DMS53 (cell line): ENCODE data around the gene PARD3.
A peak's percentile ranks its signal among the peaks of the same experiment; 100 is the strongest.
"Not testable (repeated sequence)": the region's sequence is repeated elsewhere in the genome, so short reads cannot be mapped to it uniquely, and the experiment has no call there.

Source experiments
- DNase-seq: peaks from one replicate; lab custom pipeline; 2025; lab: John Stamatoyannopoulos, UW

PARD3 gene

DNA sequence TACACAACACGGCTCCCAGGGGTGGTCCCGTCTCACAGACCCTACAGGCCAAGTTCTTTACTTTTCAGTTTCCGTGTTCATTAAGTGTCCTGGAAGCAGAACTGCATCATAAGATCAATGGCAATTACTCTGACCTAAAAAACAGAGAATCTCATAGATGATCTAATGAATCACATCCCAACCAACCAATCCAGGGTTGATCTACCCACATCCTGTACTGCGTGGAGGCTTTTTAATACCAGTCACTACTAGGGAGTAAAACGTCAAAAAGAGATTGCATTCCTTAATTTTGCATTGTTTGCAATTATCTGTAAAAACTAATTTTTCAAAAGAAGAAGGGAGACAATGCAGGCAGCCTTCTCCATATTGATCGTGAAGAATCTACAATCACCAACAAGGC is 72.6 kb downstream of the PARD3 start:
- DNase-seq = no peak

DNA sequence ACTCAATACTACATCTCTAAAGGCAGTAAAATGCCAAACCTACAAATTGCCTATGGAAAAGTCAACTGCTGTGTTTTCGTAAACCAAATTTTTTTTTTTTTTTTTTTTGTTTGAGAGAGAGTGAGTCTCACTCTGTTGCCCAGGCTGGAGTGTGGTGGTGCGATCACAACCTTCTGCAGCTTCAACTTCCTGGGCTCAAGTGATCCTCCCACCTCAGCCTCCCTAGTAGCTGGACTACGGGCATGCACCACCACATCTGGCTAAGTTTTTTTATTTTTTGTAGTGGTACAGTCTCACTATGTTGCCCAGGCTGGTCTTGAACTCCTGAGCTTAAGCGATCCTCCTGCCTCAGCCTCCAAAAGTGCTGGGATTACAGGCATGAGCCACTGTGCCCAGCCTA is 74.0 kb downstream of the PARD3 start:
- DNase-seq = not testable (repeated sequence)

DNA sequence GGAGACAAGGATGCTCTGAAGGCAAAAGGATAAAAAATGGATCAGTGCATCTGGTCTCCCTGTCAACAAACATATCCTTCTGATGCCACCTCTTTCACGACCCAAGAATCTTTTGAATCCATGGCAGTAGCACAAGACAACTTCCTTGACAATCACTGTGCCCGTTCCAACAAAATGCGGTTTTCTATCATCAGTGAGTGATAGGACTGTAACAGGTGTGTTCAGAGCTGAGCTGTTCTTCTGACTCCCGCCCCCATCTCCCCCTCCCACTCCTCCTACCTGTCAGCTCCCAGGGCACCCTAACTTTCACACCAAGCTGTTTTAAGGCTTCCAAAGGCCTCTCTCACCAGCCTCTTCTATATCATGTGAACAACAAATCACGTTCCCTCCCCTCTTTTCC is 74.8 kb downstream of the PARD3 start:
- DNase-seq = peak; percentile 67

DNA sequence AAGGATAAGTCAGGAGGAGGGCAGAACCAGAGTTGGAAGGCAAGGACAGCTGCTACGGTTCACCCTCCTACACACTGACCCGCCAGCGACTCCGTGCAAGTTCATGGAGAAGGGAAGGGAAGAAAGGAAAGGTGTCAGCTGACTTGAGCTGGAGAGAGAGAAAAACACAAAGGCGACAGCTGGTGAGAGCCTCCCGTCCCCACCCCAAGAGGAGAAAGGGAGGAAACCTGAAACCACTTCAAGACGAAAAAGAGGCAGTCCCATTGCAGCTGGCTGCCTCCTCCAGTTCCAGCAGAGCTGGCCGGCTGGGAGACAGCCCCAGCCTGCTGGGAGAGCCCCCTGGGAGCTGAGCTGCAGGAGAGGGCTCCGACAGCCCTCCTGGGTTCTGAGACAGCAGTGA is 75.2 kb downstream of the PARD3 start:
- DNase-seq = peak; percentile 95

GRCh38 chr10:34737772-34738169 is 77.3 kb downstream of the PARD3 start:
- DNase-seq = no peak

- peak; percentile 13 for DNase-seq
These were observed 77.9 kb downstream of the PARD3 start for GRCh38 chr10:34736976-34737771.

DNA sequence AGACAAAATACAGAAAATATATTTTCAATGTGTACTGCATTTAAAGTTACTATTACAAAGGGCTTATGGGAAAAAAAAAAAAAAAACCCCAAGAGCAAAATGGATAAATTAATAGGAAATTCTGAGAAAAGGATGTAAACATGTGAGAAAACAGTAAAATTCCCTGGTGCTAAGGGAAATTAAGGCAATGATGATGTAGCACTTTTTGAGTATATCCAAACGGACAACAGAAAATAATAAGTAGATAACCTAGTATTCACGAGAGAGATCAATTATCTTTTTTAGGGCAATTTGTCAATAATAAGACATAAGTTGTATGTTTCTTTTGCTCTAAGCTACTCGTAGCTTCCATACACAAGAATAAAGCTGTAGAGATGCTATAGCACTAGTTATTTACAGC is 80.2 kb downstream of the PARD3 start:
- DNase-seq = no peak

DNA sequence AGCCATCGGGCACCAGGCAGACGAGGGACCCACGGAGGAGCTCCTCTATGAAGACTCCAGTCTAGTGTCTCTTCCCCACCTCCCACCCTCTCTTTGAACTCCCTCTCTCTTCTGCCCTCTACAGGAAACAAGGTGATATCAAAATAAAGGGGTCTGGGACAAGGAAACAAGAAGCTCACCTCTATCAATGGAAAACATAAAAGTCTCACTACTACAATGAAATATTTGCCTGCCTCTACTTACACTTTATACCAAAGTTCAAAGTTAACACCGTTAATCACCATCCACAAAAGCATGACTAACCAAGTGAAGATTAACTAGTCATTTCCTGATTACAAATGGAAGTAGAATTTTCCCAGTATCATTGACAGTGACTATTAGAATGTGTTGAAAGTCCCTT is 82.2 kb downstream of the PARD3 start:
- peak; percentile 42 for DNase-seq

GRCh38 chr10:34731885-34732701 is 83.0 kb downstream of the PARD3 start:
- peak; percentile 8 for DNase-seq

DNA sequence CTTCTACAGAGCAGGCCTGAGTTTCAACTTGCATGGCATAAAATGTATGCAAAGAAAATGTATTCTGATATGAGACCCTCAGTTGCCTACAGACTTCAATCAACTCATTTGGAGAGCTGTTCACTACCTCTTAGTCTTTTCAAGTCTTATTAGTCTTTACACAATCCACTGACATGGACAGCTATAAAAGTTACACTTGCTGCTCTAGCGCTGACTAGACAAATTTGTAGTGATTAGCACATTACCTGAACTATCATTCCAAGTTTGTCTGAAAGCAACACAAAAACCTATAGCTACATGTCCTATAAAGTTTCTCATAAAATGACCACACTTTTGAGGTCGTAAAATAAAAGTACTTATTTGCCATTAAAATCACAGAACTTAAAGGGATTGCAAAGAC is 83.9 kb downstream of the PARD3 start:
- no peak for DNase-seq

DNA sequence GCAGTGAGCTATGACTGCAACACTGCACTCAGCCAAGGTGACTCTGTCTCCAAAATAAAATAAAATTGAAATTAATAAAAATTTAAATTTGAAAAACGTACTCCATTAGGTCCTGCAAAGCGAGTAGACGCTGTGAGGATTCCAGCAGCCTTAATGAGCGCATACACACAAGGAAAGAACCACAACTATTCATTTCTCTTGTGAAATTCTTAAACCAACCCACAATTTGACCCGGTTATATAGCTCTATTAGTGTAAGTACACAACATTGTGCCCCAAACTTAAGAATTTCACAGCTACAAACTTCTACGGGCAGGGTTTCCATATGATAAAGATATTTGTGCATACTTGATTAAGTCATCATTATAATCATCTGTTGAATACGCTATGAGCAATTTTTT is 84.4 kb downstream of the PARD3 start:
- no peak for DNase-seq

DNA sequence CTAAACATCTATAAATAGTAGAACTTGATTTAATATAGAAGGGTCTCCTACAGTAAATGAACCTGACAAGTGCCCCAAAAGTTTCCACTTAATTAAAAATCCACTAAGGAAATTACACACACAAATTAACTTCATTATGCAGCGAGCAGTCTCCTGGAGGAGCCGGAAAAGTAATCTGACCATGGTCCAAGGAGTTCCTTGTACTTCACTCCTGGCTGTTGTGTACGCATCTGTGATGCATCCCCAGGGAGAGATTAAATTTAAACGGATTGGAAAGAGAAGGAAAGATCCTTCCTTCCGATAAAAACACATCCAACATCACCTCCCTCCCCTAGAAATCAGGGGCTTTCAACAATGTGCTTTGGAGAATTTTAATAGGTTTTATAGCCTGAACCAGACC is 85.5 kb downstream of the PARD3 start:
- DNase-seq = no peak

DNA sequence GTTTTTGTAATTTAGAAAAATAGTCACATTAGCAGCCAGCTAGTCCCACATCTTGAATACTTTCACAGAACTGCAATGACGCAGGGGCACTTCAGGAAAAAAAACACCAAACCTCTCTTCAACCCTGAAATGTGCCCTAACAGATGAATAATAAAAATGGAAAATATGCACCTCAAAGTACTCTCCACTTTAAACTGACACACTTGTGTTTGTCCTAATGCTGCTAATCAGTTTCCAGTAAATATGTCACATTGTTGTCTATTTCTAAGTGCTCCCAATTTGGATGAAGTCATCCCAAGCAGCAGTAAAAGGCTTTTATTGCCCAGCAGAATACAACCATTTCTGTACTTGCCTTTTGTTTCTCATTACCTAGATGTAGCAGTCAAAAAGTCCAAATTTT is 86.7 kb downstream of the PARD3 start:
- DNase-seq = no peak

DNA sequence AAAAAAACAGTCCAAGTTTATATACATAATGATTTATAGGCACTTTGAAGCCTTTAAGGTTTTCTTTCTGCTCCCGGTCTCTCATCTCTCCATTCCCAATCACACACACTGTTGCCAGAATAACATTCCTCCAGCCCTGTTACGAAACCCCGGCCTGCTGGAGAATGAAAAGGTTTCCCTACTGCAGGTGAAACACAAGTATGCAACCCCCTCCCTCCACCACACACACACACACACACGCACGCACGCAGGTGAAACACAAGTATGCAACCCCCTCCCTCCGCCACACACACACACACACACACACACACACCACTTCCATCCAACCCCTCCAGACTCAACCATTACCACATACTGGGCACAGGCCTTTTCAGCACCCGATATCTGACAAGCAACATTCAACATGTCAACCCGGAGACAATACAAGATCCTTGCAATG is 87.5 kb downstream of the PARD3 start:
- no peak for DNase-seq

GRCh38 chr10:34726862-34727261 is 88.2 kb downstream of the PARD3 start:
- no peak for DNase-seq

DNA sequence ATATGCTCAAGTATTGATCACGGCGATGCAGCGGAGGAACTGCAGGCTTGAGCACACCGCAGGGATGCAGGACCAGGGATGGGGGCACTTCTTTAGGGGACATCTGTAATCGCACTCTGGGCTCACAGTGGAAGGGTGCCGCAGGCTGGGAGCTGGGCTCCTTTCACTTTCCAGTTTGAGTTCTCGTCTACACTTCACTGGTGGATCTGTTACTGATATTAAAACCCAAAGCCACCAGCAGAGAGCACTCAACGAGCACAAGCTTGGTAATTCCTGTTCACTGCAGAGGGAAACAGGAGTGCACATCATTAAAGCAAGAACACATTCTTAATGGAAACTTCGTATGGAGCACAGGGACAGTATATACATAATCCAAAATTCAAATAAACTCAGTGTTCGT is 91.3 kb downstream of the PARD3 start:
- peak; percentile 72 for DNase-seq

- DNase-seq = no peak
These were observed 92.7 kb downstream of the PARD3 start for GRCh38 chr10:34722404-34722803.

DNA sequence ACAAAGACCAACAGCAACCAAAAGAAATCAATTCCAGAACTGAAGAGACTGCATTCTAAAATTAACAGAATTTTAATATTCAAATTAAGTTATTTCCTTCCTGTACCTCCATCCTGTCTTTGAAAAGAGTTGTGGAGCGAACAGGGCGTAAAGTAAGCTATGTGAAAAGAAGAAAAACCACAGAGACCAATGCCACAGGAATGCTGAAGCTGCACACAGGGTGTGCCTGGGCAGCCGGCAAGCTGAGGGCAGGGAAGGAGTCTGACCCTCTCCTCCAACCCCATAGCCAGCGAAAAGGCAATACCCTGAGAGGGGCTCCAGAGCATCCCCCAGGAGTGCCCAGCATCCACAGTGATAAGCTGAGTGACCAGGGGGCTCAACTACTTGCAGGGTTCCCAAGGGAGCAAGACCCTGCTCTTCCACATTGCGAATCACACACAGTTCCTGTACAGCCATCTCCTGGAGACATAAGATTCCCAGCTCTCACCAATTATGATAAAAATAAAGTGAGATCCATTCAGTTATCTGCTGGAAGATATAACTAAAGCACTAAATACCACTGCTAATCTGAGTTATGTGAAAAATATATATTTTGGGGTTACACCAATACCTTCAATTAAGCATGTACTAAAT is 93.8 kb downstream of the PARD3 start:
- DNase-seq = no peak

- no peak for DNase-seq
These were observed 95.3 kb downstream of the PARD3 start for GRCh38 chr10:34719746-34720145.

DNA sequence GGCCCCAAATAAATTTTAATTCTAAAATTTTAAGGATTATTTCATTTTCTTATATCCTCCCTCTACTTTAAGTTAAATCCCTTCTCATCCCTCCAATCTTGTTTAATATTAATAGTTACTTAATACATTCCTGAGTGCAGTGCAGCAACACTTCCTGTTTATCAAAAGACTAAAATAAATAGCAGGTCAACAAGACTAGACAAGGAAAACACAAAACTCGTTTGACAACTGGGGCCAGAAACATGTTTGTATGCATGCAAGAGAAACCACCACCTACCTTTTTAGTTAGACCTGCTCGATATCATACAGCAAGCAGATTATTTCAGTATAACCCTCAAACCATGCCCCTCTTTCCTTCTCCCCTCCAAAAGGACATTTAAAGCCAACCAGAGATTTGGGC is 95.8 kb downstream of the PARD3 start:
- DNase-seq = peak; percentile 51

DNA sequence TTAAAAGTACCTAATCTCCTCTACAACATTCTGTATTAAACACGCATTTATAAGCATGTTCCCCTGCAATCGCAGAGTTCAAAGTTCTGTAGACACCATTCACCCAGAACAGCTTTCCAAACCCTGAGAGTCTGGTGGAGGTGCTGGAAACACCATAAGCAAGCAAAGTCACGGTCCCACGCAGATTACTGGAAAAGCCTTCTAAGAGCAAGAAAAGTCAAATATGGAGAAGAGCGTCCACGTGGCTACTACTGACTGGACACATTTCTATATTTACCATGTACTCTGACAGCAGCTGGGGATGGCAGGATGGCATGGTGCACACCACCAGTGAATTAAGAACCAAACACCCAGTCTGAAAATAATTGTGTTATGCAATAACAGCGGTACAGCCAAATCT is 97.7 kb downstream of the PARD3 start:
- peak; percentile 64 for DNase-seq

DNA sequence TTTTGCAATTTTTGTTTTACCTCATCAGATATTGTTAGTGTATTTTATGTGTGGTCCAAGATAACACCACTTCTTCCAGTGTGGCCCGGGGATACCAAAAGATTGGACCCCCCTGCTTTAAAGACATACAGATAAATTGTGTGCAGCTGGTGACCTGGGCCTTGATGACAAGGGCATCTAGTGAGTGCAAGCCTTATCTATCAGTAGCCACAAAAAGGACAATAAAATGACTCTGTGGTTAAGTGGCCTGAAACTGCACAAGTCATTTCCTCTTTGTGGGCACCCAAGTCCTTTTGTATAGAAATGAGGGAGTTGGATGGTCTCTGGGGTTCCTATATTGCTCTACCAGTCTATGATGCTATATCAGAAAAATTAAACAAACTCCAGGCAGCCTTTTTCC is 98.1 kb downstream of the PARD3 start:
- DNase-seq = peak; percentile 31

GRCh38 chr10:34716234-34716633 is 98.9 kb downstream of the PARD3 start:
- DNase-seq = no peak
